ENCODE data around the gene ADAT2. TPM values are rescaled to one million over a fixed set of nuclear protein-coding genes. Genes with fewer than 3 reads are reported as not detected.

Gene ADAT2
- total and polyA plus RNA-seq, 2 of the 4 experiments (the other 2 are of a cell fraction) = 2.7 to 5.4 TPM

GRCh38 chr6:143441680-143442545 is 8.6 kb downstream of the ADAT2 start:
- Histone ChIP-seq H3K4me2 (ENCODE audit: low read depth, low read length) (no peak overlapping the region), H3K4me3 (ENCODE audit: insufficient read depth, low read depth, low read length) (no peak overlapping the region), H2AFZ (replicated peaks; ENCODE audit: low read length, poor library complexity) (no peak overlapping the region), H3K14ac (replicated peaks; ENCODE audit: low read depth, low read length) (no peak overlapping the region), H4K20me1 (ENCODE audit: insufficient read depth, low read length) (no peaks in the 10 kb centered on the region), H3K56ac (ENCODE audit: extremely low read depth, insufficient read depth, low read length) (no peak overlapping the region), H3K79me1 (ENCODE audit: low read depth in 1 of 2, low read length in 2 of 2) (peaks cover 12 to 15% of the 10 kb centered on the region in 2 experiments; a peak in 3 of 4 replicates), H4K91ac (ENCODE audit: insufficient read depth, low read depth, low read length) (no peak overlapping the region), H2BK20ac (ENCODE audit: low read depth, low read length) (no peak overlapping the region), H2AK5ac (ENCODE audit: low read depth, low read length) (no peak overlapping the region), H3K4me1 (ENCODE audit: control insufficient read depth, insufficient read depth, low read length) (peaks cover 5% of the 10 kb centered on the region), H3K27ac (ENCODE audit: insufficient read depth, low read length) (no peak overlapping the region), H4K8ac (ENCODE audit: low read depth in 2 of 2, low read length in 2 of 2) (no peak overlapping the region), H4K5ac (ENCODE audit: low read depth, low read length) (no peak overlapping the region), H2BK15ac (ENCODE audit: low read depth, low read length) (no peak overlapping the region), H3K23ac (ENCODE audit: low read depth, low read length) (no peak overlapping the region), H2AK9ac (replicated peaks; ENCODE audit: low read depth, low read length, poor library complexity) (no peak overlapping the region), H3K27me3 (ENCODE audit: control insufficient read depth, insufficient read depth, low read length) (no peaks in the 10 kb centered on the region), H3K9me1 (ENCODE audit: insufficient read depth, low read length) (no peaks in the 10 kb centered on the region), H3K18ac (ENCODE audit: low read depth, low read length) (no peak overlapping the region), H3K36me3 (ENCODE audit: control insufficient read depth, insufficient read depth, low read length) (peaks cover 6% of the 10 kb centered on the region; the same call in 1 of the 2 replicates), H2BK5ac (ENCODE audit: low read depth, low read length, poor library complexity, severe bottlenecking) (no peak overlapping the region), H3K4ac (ENCODE audit: low read depth, low read length) (no peak overlapping the region), H3K9ac (ENCODE audit: low read depth, low read length) (no peak overlapping the region), H2BK120ac (ENCODE audit: low read depth, low read length) (no peak overlapping the region), H3K9me3 (ENCODE audit: control insufficient read depth, insufficient read depth, low read length) (no peaks in the 10 kb centered on the region)
- no peak for TF ChIP-seq CHD1 (IDR thresholded peaks at IDR 0.05; ENCODE audit: low read depth, low read length)
- TF ChIP-seq NFE2L2 (IDR thresholded peaks at IDR 0.05; ENCODE audit: low read depth, low read length) = 0 out of 2 replicates have a peak, but pooled peaks have one; percentile 17
- in situ Hi-C loops (cut with MboI; ENCODE audit: low sequenced_read_pairs) = no loop called here
- no CpG with 5 or more reads among the region's 8 CpGs for WGBS, 2 experiments (ENCODE audit: extremely low coverage in 2 of 2, insufficient read length in 1 of 2)
- no TSS peak for BruUV-seq (replicated peaks)
- intact Hi-C loops (cut with micrococcal nuclease) = loop anchor here (10.0 kb wide), 1 partner anchor 573 kb away; no protein-coding TSS in a partner anchor
- POLR2A ChIA-PET (ENCODE audit: unreplicated experiment) = no interaction called here
- DNase-seq (peak; percentile 85), ATAC-seq (ENCODE audit: low read depth) (peak; percentile 76)
- dilution Hi-C loops (cut with HindIII; ENCODE audit: low sequenced_read_pairs, unreplicated experiment) = no loop called here
- CTCF ChIA-PET = interaction anchor here (1.1 to 1.4 kb wide), 2 partner anchors 9 to 15 kb away, joined by 3 read pairs; no protein-coding TSS in a partner anchor
